CD1c-positive myeloid dendritic cell (primary cell): ENCODE data around the gene DGCR2.
"Not testable (repeated sequence)": the region's sequence is repeated elsewhere in the genome, so short reads cannot be mapped to it uniquely, and the experiment has no call there.

Source experiments
- DNase-seq: peaks from one replicate; pipeline ENCODE4 v3.0.0-alpha.2; 2016; ENCODE audit errors: extremely low spot score

Gene DGCR2

GRCh38 chr22:19030226-19030888 is 91.9 kb downstream of the DGCR2 start:
- not testable (repeated sequence) for DNase-seq

DNA sequence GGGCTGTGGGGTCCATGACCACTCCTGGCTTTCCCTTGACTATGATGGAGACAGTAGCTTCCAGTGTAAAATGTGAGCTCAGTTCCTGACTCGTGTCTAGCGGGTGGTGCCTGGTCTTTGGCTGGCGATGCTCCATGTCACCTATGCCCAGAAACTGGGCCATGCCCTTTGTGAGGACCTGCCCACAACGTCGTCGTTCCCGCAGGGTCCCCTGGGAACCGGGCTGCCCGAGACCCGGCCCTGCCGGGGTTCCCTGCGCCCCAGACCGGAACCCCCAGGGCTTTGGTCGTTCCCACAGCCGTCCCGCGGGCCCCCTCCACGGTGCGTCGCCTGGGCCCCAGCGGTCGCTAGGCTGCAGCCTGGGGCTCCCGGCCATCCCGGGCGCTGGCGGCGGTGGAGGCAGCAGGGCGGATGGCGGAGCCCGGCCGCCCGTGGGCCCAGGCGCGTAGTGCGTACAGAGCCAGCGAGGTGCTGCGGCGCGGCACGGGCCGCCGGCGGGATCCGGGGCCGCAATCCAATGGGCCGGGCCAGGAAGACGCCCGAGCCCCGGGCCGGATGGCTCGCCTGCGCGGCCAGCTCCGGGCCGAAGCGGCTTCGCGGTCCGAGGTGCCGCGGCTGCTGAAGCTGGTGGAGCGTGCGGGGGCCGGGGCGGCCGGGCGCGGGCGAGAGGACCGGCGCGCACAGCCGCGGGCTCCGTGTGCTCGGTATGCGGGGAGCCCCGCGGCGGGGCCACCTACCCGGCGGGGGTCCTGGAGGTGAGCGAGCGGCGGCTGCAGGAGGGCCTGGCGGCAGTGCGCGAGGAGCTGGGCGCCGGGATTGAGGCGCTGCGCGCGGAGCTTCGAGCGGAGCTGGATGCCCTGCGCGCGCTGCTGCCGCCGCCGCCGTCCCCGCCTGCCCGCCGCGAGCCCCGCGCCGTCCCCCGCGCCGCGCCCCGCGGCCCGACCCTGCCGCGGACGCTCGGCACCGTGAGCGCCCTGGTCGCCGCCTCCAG is 92.8 kb downstream of the DGCR2 start:
- not testable (repeated sequence) for DNase-seq

GRCh38 chr22:19028060-19028455 is 94.2 kb downstream of the DGCR2 start:
- DNase-seq = not testable (repeated sequence)

- not testable (repeated sequence) for DNase-seq
These were observed 94.7 kb downstream of the DGCR2 start for GRCh38 chr22:19027371-19028059.

DNA sequence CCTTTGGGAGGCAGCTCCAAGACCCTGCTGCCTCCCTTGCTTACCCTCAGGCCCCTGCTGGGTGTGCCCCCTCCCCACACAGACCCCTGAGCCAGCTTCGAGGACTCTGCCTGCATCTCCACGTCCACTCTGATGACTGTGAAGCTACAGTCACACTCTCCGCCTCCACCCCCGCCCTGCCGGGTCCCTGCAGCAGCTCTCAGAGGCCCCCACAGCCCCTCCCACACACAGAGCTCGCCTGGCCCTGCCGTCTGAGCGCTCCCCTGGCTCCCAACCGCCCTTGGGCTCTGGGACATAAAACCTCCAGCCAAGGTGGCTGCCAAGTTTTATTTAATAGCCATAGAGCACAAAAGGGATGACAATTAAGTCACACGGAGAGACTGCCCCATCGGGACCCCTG is 96.1 kb downstream of the DGCR2 start:
- DNase-seq = not testable (repeated sequence)

GRCh38 chr22:19024956-19025489 is 97.2 kb downstream of the DGCR2 start:
- not testable (repeated sequence) for DNase-seq

DNA sequence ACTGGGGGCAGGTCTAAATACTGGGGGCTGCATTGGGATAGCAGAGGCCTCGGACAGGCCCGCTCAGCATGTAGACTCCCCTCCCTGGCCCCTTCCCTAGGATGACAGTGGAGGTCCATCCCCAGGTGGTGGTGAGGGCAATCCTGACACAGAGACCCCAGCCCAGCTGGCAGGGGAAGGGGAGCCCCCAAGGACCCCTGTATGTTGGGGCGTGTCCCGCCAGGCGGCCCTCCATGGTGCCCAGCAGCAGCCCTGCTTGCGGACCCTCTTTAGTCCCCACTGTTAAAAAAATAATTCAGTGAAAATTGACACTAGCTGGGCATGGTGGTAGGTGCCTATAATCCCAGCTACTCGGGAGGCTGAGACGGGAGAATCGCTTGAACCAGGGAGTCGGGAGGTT is 98.3 kb downstream of the DGCR2 start:
- not testable (repeated sequence) for DNase-seq

DNA sequence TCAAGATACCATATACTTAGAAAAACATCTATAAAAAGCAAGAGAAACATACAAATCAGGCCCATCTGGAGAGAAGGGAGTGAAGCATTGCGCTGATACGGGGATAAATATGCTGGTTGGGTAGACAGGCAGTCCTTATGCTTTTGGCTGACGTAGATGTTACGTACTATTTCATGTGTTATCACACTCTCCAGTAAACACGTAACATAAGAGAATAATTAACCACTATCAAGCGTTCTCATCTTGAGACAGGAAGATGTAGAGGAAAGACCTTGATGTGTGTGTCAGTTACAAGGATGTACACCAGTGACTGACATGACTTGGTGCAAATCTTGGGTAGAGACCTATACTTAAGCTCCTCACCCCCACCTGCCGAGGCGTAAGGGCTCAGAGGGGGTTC is 99.5 kb downstream of the DGCR2 start:
- DNase-seq = no peak

- no peak for DNase-seq
These were observed 102.6 kb downstream of the DGCR2 start for GRCh38 chr22:19019679-19020032.

DNA sequence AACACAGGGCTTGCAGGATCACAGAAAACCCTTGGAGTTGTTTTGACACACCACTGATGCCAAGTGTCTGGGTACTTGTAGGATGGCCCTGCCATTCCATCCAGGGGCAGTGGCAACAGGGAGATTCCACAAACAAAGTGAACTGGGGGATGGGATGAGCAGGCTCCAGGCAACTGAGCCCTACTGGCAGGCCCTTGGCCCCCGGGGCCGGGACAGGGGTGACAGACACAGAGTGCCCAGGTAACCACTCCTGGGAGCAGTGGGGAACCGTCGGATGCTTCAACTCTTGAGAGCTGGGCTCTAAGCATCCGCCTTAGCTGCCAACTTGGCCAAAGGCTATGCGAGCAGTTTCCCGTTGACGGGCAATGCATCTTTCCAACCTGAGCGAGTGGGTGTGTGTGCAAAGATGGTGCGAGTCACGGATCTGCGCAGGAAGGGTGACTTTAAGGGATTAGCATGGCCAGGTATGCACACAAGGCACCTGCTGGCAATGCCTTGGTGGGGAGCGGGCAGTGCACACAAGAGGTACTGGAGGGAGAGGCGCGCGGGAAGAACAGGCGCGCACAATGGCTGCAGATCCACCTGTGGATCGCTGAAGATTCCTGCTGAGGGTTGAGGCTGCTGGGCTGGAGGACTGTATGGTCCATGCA is 103.1 kb downstream of the DGCR2 start:
- DNase-seq = no peak

DNA sequence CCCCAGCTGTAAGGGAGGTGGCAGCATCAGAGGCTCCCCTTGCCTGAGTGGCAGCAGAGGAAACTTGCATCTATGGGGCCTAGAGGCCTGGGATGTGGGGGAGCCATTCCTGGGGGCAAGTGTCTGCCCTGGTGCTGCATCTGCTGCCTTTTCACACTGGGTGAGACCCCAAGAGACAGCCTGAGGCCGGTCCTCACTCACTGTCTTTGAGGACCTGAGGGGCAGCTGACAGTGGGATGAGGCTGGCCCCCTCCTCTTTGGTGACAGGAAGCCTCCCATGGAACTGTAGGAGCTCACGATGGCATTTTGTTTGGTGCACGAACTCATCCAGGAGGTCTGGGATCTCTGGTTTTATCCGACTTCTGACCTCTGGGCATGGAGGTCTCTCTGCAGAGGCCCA is 104.0 kb downstream of the DGCR2 start:
- no peak for DNase-seq

- no peak for DNase-seq
These were observed 106.0 kb downstream of the DGCR2 start for GRCh38 chr22:19016081-19016766.

DNA sequence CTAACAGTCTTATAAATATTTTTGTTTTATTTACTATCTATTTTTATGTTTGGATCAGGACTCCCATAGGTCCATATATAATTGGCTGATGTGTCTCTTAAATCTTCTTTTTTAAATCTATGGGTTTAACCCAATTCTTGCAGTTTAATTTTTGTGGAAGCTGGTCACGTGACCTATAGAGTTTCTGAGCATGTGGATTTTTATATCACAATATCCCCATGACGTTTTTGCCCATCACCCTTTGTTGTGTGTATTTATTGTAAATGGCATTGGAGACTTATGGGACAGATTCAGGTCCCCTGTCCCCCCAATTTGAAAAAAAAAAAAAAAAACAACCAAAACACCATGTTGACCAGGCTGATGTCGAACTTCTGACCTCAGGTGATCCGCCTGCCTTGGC is 107.3 kb downstream of the DGCR2 start:
- no peak for DNase-seq

- DNase-seq = not testable (repeated sequence)
These were observed 108.2 kb downstream of the DGCR2 start for GRCh38 chr22:19013881-19014598.

GRCh38 chr22:19013411-19013810 is 108.8 kb downstream of the DGCR2 start:
- not testable (repeated sequence) for DNase-seq

DNA sequence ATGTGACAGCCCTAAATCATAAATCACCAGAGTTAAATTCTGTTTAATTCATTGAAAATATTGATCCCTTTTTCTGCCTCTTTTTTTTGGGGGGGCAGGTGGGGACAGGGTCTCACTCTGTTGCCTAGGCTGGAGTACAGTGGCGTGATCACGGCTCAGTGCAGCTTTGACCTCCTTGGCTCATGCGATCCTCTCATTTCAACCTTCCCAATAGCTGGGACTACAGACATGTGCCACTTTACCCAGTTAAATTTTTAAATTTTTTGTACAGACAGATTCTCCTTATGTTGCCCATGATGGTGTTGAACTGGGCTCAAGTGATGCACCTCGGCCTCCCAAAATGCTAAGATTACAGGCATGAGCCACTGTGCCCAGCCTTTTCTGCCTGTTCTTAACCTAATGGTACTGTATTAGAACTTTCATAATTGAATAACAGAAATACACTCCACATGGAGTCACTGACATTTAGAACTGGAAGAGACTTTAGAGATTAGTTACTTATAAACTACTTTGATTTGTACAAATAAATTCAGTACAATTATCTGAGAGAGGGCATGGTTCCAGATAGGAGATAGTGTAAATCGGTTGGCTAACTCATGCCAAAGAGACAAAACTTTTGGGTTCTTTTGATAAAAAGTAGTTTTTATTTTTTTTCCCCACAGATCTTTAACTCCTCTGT is 109.8 kb downstream of the DGCR2 start:
- no peak for DNase-seq

DNA sequence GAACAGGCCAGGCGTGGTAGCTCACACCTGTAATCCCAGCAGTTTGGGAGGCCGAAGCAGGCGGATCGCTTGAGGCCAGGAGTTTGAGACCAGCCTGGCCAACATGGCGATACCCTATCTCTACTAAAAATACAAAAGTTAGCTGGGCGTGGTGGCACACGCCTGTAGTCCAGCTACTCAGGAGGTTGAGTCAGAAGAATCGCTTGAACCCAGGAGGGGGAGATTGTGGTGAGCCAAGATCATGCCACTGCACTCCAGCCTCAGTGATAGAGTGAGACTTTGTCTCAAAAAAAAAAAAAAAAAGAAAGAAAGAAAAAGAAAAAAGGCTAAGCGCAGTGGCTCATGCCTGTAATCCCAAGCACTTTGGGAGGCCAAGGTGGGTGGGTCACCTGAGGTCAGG is 110.6 kb downstream of the DGCR2 start:
- DNase-seq = not testable (repeated sequence)

DNA sequence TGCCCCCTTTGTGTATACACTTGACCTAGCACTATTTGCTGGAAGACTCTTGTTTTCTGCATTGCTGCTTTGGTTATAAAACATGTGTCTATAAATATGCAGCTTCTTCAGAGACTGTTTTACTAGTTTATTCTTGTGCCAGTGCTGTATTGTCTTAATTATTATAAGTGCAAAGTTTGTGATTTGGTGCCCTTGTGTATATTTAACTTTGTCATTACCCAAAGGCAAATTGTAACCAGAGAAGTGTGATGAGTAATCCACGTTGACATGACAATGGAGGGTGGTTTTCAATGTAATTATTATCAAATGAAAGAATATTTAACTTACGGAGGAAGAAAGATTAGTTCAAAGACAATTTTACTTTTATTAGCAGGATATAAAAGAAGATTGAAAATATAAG is 111.1 kb downstream of the DGCR2 start:
- DNase-seq = no peak

DNA sequence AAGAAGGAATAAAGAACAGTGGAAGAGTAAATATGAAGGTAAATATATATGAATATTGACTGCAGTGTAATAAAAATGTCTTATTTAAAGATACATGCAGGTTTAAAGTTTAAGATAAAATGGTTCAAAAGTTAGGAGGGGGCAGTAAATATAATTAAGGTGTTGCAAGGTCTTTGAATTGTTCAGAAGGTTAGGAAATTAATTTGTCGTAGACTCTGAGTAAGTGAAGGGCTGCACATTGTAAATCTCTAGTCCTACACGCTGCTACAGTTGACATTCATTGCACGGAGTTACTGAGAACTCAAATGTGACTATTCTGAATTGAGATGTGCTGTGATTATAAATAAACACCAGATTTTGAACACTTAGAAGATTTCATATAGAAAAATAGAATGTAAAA is 116.3 kb downstream of the DGCR2 start:
- DNase-seq = no peak

DNA sequence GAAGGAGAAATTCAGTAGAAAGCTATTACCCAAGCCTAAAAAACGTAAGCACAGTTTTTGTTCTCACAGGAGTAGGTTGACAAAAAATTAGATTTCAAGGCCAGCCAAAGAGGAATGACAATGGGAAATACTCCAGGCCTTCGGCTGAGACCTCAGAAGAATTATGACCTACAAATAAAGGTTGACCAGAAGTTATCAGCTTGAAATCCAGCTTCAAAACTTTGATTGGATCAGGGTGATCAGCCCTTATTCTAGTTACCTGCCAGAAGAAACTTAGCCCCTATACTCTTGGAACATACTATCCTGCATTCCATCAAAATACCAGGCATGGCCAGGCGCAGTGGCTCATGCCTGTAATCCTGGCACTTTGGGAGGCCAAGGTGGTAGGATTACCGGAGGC is 117.7 kb downstream of the DGCR2 start:
- DNase-seq = no peak
